AG04449 (cell line): Measurements from ENCODE around the gene PLA2G4F.

ENCODE experiments used
- CTCF ChIA-PET: fragments of 350-600 bp; formaldehyde crosslinking; extraction: SDS; loops from one replicate; lab custom pipeline; 2021; ENCODE audit warnings: antibody characterized with exemption; lab: Yijun Ruan, JAX
- POLR2A ChIA-PET: fragments of 400-600, 350-600 bp; formaldehyde crosslinking; extraction: SDS; loops from one replicate; lab custom pipeline; 2020; ENCODE audit warnings: antibody characterized with exemption, inconsistent platforms; lab: Yijun Ruan, JAX
- DNase-seq: peaks from one replicate; pipeline ENCODE4 v3.0.0-alpha.2; 2010; ENCODE audit warnings: low read depth, low spot score
- H3K4me3 ChIP-seq: 2 replicates; pipeline ENCODE4 v1.5.1; 2011; ENCODE audit warnings: low read depth, mild to moderate bottlenecking, control low read depth, low read length
- TF ChIP-seq, protein P1 (sequence below): IDR thresholded peaks from one replicate; pipeline ENCODE4 v1.5.1; 2011; ENCODE audit warnings: mild to moderate bottlenecking, moderate library complexity, low read length, control low read depth, inconsistent platforms; ENCODE audit not compliant: insufficient read depth; ENCODE audit errors: missing control alignments

PLA2G4F gene

DNA sequence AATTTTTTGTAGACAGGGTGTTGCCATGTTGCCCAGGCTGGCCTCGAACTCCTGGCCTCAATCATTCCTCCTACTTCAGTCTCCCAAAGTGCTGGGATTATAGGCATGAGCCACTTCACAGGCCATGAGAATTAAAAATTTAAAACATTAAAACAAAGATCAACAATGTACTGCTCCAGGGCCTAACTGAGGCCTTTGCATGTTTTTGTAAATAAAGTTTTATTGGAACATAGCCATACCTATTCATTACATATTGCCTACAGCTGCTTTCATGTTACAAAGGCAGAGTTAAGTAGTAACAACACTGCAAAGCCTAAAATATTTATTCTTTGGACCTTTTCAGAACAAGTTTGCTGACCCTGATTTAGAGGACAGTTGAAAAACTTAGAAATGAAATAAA lies 42.1 kb upstream of the PLA2G4F start:
- ChIA-PET POLR2A (no interaction called here), CTCF (interaction anchor here (1.3 kb wide), 1 partner anchor 187 kb away, joined by 3 read pairs; no protein-coding TSS in a partner anchor)
- H3K4me3 ChIP-seq, result no peak overlapping the region
- TF ChIP-seq, protein P1, sequence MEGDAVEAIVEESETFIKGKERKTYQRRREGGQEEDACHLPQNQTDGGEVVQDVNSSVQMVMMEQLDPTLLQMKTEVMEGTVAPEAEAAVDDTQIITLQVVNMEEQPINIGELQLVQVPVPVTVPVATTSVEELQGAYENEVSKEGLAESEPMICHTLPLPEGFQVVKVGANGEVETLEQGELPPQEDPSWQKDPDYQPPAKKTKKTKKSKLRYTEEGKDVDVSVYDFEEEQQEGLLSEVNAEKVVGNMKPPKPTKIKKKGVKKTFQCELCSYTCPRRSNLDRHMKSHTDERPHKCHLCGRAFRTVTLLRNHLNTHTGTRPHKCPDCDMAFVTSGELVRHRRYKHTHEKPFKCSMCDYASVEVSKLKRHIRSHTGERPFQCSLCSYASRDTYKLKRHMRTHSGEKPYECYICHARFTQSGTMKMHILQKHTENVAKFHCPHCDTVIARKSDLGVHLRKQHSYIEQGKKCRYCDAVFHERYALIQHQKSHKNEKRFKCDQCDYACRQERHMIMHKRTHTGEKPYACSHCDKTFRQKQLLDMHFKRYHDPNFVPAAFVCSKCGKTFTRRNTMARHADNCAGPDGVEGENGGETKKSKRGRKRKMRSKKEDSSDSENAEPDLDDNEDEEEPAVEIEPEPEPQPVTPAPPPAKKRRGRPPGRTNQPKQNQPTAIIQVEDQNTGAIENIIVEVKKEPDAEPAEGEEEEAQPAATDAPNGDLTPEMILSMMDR, result no peak
- DNase-seq, result no peak

- CTCF ChIA-PET, result interaction anchor here (1.2 to 1.3 kb wide), 2 partner anchors 189 to 191 kb away, joined by 4 to 6 read pairs; no protein-coding TSS in a partner anchor
- POLR2A ChIA-PET, result no interaction called here
Measured at GRCh38 chr15:42194513-42194912, 38.1 kb upstream of the PLA2G4F start.

DNA sequence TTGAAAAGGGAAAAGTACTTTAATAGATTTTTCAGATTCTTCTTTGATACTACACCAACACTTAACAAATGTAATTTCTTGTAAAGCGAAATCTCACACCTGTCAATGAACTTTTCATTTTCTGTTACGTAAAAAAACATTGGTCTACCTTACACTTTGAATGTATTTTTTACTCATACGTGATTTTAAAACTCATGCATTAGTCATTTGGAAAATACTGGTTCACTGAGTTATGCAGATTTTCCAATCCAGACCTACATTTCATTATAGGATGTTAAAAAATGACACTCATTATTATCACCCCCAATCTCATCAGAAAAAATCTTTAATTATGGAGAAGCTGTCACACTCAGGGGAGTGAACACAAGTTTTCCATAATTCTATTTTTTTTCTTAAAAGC lies 36.9 kb upstream of the PLA2G4F start:
- POLR2A ChIA-PET, result no interaction called here
- CTCF ChIA-PET, result interaction anchor here (0.6 to 1.3 kb wide), 4 partner anchors 9 to 192 kb away, joined by 3 to 6 read pairs (median 4); no protein-coding TSS in a partner anchor
- no peak overlapping the region for H3K4me3 ChIP-seq
- no peak for DNase-seq
- TF ChIP-seq, protein P1, result no peak

More at GRCh38 chr15:42194513-42194912, 38.1 kb upstream of the PLA2G4F start:
- H3K4me3 ChIP-seq, result no peak overlapping the region
- TF ChIP-seq, protein P1, result no peak
- DNase-seq, result no peak

- ChIA-PET CTCF (interaction anchor here (1.2 kb wide), 1 partner anchor 9 kb away, joined by 4 read pairs; no protein-coding TSS in a partner anchor), POLR2A (interaction anchor here (0.6 kb wide), 1 partner anchor 128 kb away, joined by 4 read pairs; no protein-coding TSS in a partner anchor)
- DNase-seq, result no peak
- TF ChIP-seq, protein P1, result no peak
- no peak overlapping the region for H3K4me3 ChIP-seq
Measured at GRCh38 chr15:42191610-42192346, 35.3 kb upstream of the PLA2G4F start.

GRCh38 chr15:42190370-42190769 lies 33.9 kb upstream of the PLA2G4F start:
- no peak overlapping the region for H3K4me3 ChIP-seq
- POLR2A ChIA-PET, result no interaction called here
- DNase-seq, result no peak
- TF ChIP-seq, protein P1, result no peak
- CTCF ChIA-PET, result no interaction called here

- no peak for DNase-seq
- POLR2A ChIA-PET, result no interaction called here
- TF ChIP-seq, protein P1, result no peak
- CTCF ChIA-PET, result interaction anchor here (1.0 kb wide), 1 partner anchor 202 kb away, joined by 3 read pairs; no protein-coding TSS in a partner anchor
- no peak overlapping the region for H3K4me3 ChIP-seq
Measured at GRCh38 chr15:42185801-42186200, 29.4 kb upstream of the PLA2G4F start.
